ENCODE results near the gene SRSF4. TPM values are rescaled to one million over a fixed set of nuclear protein-coding genes. Genes with fewer than 3 reads are reported as not detected.

Gene SRSF4
- total and polyA plus RNA-seq, 2 of the 8 experiments (the other 6 are each of a cell fraction or from before 2014, with no cell fraction given), result 34.9 to 86.5 TPM

DNA sequence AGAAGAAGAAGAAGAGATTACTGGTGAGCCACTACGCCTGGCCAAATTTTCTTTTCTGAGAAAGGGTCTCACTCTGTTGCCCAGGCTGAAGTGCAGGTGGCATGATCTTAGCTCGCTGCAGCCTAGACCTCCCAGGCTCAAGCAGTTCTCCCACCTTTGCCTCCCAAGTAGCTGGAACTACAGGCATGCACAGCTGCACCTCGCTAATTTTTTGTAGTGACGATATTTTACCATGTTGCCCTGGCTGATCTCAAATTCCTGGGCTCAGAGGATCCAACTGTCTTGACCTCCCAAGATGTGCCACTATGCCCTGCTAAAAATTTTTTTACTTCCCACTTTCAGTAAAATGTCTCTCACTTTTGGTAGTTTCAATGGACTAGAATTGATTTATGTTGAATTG, 82.4 kb downstream of the SRSF4 start:
- Histone ChIP-seq H3K18ac (ENCODE audit: extremely low read depth, low read length) (no peak overlapping the region), H3K4me2 (ENCODE audit: insufficient read depth in 1 of 2, low read depth in 2 of 2, low read length in 2 of 2) (no peak overlapping the region), H3K56ac (replicated peaks; ENCODE audit: insufficient read length, low read depth, low read length) (no peak overlapping the region), H3K4me3 (ENCODE audit: extremely low read depth in 1 of 4, insufficient read depth in 2 of 4, low read depth in 3 of 4, low read length in 4 of 4) (no peak overlapping the region), H3K79me2 (ENCODE audit: control insufficient read depth in 1 of 2, insufficient read depth in 2 of 2, low read length in 2 of 2) (no peaks in the 10 kb centered on the region), H2BK5ac (ENCODE audit: low read depth, low read length) (no peak overlapping the region), H3K9me3 (ENCODE audit: insufficient read depth in 2 of 2, low read depth in 1 of 2, low read length in 1 of 2) (no peaks in the 10 kb centered on the region), H2BK15ac (ENCODE audit: low read length) (no peak overlapping the region), H3K9ac (replicated peaks in 1 of 4; ENCODE audit: extremely low read depth in 1 of 4, low read depth in 3 of 4, low read length in 3 of 4) (no peak overlapping the region), H3K23me2 (ENCODE audit: low read depth, low read length) (no peaks in the 10 kb centered on the region), H3K23ac (ENCODE audit: insufficient read length) (no peak overlapping the region), H3K27ac (ENCODE audit: low read depth, low read length) (no peak overlapping the region), H3K27me3 (replicated peaks in 1 of 4; ENCODE audit: control insufficient read depth in 3 of 4, extremely low read depth in 1 of 4, insufficient read depth in 3 of 4, low read length in 3 of 4) (no peaks in the 10 kb centered on the region), H2BK12ac (ENCODE audit: low read depth, low read length) (no peak overlapping the region), H2BK120ac (replicated peaks; ENCODE audit: low read depth, low read length) (no peak overlapping the region), H4K8ac (ENCODE audit: extremely low read depth, insufficient read depth, low read length) (no peak overlapping the region), H3K79me1 (ENCODE audit: low read depth, low read length) (no peaks in the 10 kb centered on the region), H4K20me1 (replicated peaks in 1 of 2; ENCODE audit: control insufficient read depth in 1 of 2, insufficient read depth in 2 of 2, low read length in 2 of 2) (no peaks in the 10 kb centered on the region), H3K4ac (replicated peaks; ENCODE audit: insufficient read length, low read depth, low read length) (no peak overlapping the region), H2BK20ac (ENCODE audit: low read length) (no peak overlapping the region), H3K36me3 (ENCODE audit: control insufficient read depth in 2 of 4, insufficient read depth in 4 of 4, low read length in 3 of 4) (peaks cover 2 to 14% (median 6%) of the 10 kb centered on the region in 4 experiments; a peak in 7 of 8 replicates), H2AFZ (ENCODE audit: low read length) (no peak overlapping the region), H3K4me1 (replicated peaks in 1 of 4; ENCODE audit: control insufficient read depth in 3 of 4, insufficient read depth in 4 of 4, low read length in 3 of 4) (peaks cover 0 to 7% (median 1%) of the 10 kb centered on the region in 4 experiments; a peak in 2 of 7 replicates), H3K14ac (ENCODE audit: insufficient read length) (no peak overlapping the region), H2AK5ac (ENCODE audit: low read depth, low read length) (no peak overlapping the region), H4K91ac (replicated peaks; ENCODE audit: insufficient read length, low read length) (no peak overlapping the region), H4K5ac (ENCODE audit: insufficient read length, low read depth, low read length) (no peak overlapping the region)
- CTCF ChIA-PET (ENCODE audit: partially characterized antibody), result interaction anchor here (0.9 to 2.0 kb wide), 5 partner anchors 10 to 62 kb away, joined by 3 to 5 read pairs (median 3); no protein-coding TSS in a partner anchor
- POLR2A ChIA-PET (ENCODE audit: partially characterized antibody), result no interaction called here
- TF ChIP-seq NANOG (IDR thresholded peaks at IDR 0.05; ENCODE audit: insufficient read depth, low read depth, low read length, poor library complexity, severe bottlenecking), result no peak
- TF ChIP-seq HDAC2 (IDR thresholded peaks at IDR 0.05; ENCODE audit: borderline replicate concordance in 1 of 2, low read depth in 2 of 2, low read length in 2 of 2), result no peak
- no peak for TF ChIP-seq CTBP2 (IDR thresholded peaks at IDR 0.05; ENCODE audit: borderline replicate concordance, insufficient read depth, insufficient read length, low read length)
- DNase-seq (ENCODE audit: low read depth in 1 of 2, low spot score in 2 of 2) (no peak), FAIRE-seq (no peak)
- WGBS, 2 experiments (ENCODE audit: extremely low coverage in 1 of 2, insufficient coverage in 1 of 2, insufficient read length in 1 of 2, insufficient replicate concordance in 2 of 2, low coverage in 1 of 2, low lambda C conversion rate in 2 of 2, missing lambda C conversion rate in 1 of 2), result 67% methylated on average over 4 of the region's 4 CpGs; no CpG with 5 or more reads in 1 of the 2 experiments

All from H1 (cell line).